ENCODE results near the gene CAMK1D. TPM values are rescaled to one million over a fixed set of nuclear protein-coding genes. Genes with fewer than 3 reads are reported as not detected.

Gene CAMK1D
- total and polyA plus RNA-seq, 11 donors = 1.4 to 16.0 (median 2.5) TPM

GRCh38 chr10:12605580-12606405 is 256.4 kb downstream of the CAMK1D start:
- no peaks in the 10 kb centered on the region for H3K27me3 ChIP-seq
- ATAC-seq = peak; percentile 83 to 93 (median 88)
- WGBS, 4 donors = 62 to 79% (median 72%) methylated on average over 27 of the region's 27 CpGs

GRCh38 chr10:12606461-12606860 is 257.1 kb downstream of the CAMK1D start:
- Histone ChIP-seq H3K36me3 (no peaks in the 10 kb centered on the region), H3K27ac (peak overlapping the region in 3 of 12 donors; percentile 65 to 73 (median 72)), H3K9me3 (no peaks in the 10 kb centered on the region), H3K27me3 (no peaks in the 10 kb centered on the region), H3K4me1 (peaks cover 0 to 15% (median 3%) of the 10 kb centered on the region in 12 donors), H3K4me3 (no peak overlapping the region)
- DNase-seq (no peak), ATAC-seq (no peak)
- TF ChIP-seq CTCF (IDR thresholded peaks at IDR 0.05) (no peak), POLR2A (IDR thresholded peaks at IDR 0.05) (no peak)
- intact Hi-C loops (cut with DNase I) = no loop called here
- WGBS, 4 donors = 78 to 95% (median 88%) methylated on average over 12 of the region's 12 CpGs

More at GRCh38 chr10:12605580-12606405, 256.4 kb downstream of the CAMK1D start:
- intact Hi-C loops (cut with DNase I) = no loop called here
- Histone ChIP-seq H3K9me3 (no peaks in the 10 kb centered on the region), H3K4me3 (peak overlapping the region in 4 of 12 donors; percentile 5 to 47 (median 16)), H3K36me3 (no peaks in the 10 kb centered on the region), H3K4me1 (peaks cover 0 to 15% (median 3%) of the 10 kb centered on the region in 12 donors), H3K27ac (peak overlapping the region in 4 of 12 donors; percentile 49 to 73 (median 68))
- DNase-seq = peak; percentile 50 to 79 (median 58)
- TF ChIP-seq POLR2A (IDR thresholded peaks at IDR 0.05) (no peak), CTCF (IDR thresholded peaks at IDR 0.05) (no peak)

GRCh38 chr10:12608761-12609160 is 259.4 kb downstream of the CAMK1D start:
- TF ChIP-seq POLR2A (IDR thresholded peaks at IDR 0.05) (no peak), CTCF (IDR thresholded peaks at IDR 0.05) (no peak)
- H3K4me1 ChIP-seq = peaks cover 0 to 15% (median 3%) of the 10 kb centered on the region in 12 donors
- WGBS, 4 donors = 60 to 75% (median 72%) methylated on average over 6 of the region's 6 CpGs
- intact Hi-C loops (cut with DNase I) = no loop called here
- H3K27me3 ChIP-seq = no peaks in the 10 kb centered on the region
- no peak overlapping the region for H3K4me3 ChIP-seq
- no peaks in the 10 kb centered on the region for H3K9me3 ChIP-seq
- H3K27ac ChIP-seq = no peak overlapping the region
- H3K36me3 ChIP-seq = no peaks in the 10 kb centered on the region
- DNase-seq (no peak), ATAC-seq (no peak)

GRCh38 chr10:12609435-12609834 is 260.1 kb downstream of the CAMK1D start:
- intact Hi-C loops (cut with DNase I) = no loop called here
- no peak for TF ChIP-seq CTCF (IDR thresholded peaks at IDR 0.05)
- no peak for TF ChIP-seq POLR2A (IDR thresholded peaks at IDR 0.05)
- no peaks in the 10 kb centered on the region for H3K27me3 ChIP-seq
- H3K4me3 ChIP-seq = no peak overlapping the region
- H3K9me3 ChIP-seq = no peaks in the 10 kb centered on the region
- H3K27ac ChIP-seq = no peak overlapping the region
- ATAC-seq (no peak), DNase-seq (no peak)
- 89 to 100% (median 91%) methylated on average over 7 of the region's 7 CpGs for WGBS, 4 donors
- no peaks in the 10 kb centered on the region for H3K36me3 ChIP-seq
- peaks cover 0 to 15% (median 3%) of the 10 kb centered on the region in 12 donors for H3K4me1 ChIP-seq

Data from heart left ventricle (tissue), 16 donors.